Measurements from ENCODE around the gene MAGEE2.
"Not testable (repeated sequence)": the region's sequence is repeated elsewhere in the genome, so short reads cannot be mapped to it uniquely, and the experiment has no call there.

DNA sequence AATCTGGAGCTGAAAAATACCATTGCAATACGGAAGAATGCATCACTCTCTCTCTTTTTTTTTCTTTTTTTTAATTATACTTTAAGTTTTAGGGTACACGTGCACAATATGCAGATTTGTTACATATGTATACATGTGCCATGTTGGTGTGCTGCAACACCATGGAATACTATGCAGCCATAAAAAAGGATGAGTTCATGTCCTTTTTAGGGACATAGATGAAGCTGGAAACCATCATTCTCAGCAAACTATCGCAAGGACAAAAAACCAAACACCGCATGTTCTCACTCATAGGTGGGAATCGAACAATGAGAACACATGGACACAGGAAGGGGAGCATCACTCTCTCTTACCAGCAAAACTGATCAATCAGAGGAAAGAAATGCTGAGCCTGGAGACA, 17.0 kb downstream of the MAGEE2 start:
- TF ChIP-seq SUZ12 (IDR thresholded peaks at IDR 0.05; ENCODE audit: extremely low read depth, insufficient read depth, insufficient read length); YY1 (IDR thresholded peaks at IDR 0.05; ENCODE audit: insufficient read depth, insufficient read length); ZNF274 (IDR thresholded peaks at IDR 0.05; ENCODE audit: low read depth, low read length): not testable (repeated sequence)
